GM21717 (cell line): ENCODE data around the gene ZNF565.
A peak's percentile ranks its signal among the peaks of the same experiment; 100 is the strongest.
"Not testable (repeated sequence)": the region's sequence is repeated elsewhere in the genome, so short reads cannot be mapped to it uniquely, and the experiment has no call there.

Source experiments
- ATAC-seq: cut with Tn5 transposase; IDR thresholded peaks from one replicate; pipeline ENCODE4 v1.9.1; 2021; ENCODE audit warnings: mild to moderate bottlenecking, moderate library complexity; ENCODE audit not compliant: unreplicated experiment

The ZNF565 gene

DNA sequence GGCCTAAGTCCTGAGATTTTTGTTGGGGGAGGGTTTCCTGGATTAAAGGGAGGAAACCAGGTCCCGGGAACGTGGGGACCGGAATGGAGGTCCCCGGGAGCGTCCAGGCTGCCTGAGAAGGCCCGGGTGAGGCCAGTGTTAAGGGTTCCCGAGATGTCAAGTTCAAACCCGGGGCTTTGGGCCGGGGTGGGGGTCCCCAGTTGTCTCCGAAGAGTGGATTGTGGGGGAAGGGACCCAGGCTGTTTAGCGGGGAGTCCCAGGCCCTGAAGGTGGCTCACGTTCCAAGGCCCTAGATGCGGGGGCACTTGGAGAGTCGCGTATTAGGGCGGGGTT lies 62.5 kb downstream of the ZNF565 start:
- ATAC-seq: no peak

DNA sequence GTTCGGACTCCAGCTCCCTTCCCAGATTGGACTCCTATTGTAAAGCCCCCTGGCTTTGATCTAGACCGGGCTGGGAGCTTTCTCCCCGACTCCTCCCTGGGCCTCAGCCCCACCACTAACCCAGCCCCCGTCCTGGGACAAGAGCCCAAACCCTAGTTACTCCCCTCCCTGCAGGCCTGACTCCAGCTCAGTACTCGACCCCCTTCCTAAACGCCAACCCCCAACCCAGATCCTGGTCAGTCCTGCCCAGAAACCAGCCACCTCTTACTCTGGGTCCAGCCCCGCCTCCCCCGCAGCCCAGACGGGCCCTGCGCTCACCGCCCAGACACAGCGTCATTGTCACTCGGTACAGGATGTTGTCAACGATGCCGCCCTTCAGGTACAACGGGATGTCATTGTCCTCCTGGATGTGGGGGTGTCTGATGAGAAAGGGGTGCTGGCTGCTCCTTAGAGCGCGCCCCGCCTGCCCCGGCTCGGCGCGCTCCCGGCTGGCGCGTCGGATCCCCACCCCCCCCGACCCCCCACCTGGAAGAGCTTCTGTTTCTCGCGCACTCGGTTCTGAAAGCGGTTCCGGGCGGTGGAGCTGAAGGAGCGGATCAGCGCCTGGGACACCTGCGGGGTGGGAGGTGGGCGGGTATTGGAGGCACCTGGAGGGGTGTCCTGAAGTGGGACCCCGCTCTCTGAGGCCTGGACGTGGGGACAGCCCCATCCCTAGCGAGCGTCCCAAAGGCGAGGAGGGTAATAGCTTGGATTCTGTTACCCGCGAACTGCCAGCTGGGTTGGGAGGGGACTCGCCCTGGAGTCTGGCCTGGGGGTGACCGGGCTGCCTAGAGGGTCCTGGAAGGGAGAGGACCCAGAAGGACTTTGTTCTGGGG lies 63.1 kb downstream of the ZNF565 start:
- no peak for ATAC-seq

DNA sequence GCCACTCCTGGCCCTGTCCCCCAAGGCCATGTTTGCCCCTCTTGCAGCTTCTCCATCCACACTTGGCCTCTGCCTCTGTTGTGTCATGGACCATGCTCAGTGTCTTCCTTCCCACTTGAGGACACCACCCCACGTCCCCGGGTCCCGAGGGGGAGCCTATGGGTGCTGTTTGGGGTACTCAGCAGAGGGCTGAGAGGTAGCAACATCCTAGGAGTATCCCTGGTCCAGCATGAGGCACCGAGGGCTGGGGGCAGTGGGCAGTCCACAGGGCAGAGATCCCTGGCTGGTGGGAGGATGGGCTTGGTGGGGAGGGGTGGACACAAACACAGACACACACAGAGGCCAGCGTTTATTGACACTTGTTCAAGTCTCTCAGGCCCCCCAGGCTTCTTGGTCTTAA lies 63.9 kb downstream of the ZNF565 start:
- no peak for ATAC-seq

DNA sequence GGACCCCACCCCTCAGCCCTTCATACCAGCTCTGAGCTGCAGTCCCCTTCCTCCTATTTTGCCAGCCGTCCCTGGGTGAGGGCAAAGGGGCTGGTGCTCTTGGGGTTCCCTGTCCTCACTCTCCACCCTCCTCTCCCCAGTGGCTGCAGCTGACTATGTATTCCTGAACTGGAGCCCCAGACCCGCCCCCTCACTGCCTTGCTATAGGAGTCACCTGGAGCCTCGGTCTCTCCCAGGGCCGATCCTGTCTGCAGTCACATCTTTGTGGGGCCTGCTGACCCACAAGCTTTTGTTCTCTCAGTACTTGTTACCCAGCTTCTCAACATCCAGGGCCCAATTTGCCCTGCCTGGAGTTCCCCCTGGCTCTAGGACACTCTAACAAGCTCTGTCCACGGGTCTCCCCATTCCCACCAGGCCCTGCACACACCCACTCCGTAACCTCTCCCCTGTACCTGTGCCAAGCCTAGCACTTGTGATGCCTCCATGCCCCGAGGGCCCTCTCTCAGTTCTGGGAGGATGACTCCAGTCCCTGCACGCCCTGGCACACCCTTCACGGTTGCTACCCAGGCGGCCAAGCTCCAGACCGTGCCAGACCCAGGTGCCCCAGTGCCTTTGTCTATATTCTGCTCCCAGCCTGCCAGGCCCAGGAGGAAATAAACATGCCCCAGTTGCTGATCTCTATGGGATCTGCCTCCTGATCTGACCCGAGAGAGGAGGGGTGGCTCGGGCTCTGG lies 64.6 kb downstream of the ZNF565 start:
- ATAC-seq: no peak

DNA sequence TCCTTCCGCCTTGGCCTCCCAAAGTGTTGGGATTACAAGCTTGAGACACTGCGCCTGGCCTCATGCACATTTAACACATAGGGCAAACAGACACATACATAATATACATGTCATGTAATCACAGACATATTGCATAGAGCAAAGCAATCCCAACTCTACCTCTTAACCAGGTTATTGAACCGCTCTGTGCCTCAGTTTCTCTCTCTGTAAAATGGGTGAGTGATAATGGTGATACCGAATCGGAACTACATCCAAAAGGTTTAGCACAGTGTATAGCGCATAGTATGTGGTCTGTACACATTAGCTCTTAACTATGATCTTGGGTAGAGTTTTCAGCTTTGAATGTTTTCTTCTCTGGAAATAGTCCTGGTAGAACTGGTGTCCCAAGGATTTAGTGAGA lies 69.8 kb downstream of the ZNF565 start:
- no peak for ATAC-seq

DNA sequence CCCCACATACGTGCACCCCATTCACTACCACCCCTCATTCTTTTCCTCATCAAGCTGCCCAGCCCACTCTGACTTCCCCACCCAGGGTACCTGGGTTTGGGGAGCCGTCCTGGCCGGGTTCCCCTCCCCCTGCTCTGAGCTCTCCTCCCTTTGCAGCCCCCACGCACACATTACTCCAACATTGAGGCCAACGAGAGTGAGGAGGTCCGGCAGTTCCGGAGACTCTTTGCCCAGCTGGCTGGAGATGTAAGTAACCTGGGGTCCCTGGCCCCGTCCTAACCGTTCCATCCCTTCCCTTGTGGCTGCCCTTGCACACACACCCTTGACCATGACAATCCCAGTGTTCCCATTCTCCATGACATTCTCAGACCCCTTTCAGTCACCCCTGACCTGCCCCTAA lies 72.0 kb downstream of the ZNF565 start:
- no peak for ATAC-seq

DNA sequence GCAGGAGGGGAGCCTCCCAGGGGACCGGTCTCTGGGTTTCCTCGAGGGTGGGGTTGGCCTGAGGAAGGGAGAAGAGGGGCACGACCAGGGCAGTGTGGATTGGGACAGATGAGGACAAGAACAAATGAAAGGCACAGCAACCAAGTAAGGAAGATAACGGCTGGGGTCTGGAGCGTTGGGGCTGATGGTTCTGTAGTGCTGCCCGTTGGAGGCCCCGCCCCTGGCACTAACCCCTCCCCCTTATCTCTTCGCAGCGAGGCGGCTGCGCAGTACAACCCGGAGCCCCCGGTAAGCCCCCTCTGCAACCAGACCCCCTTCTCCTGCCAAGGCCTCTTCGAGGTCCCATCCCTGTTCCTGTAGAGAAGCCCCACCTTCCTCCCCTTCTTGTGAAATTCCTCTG lies 72.4 kb downstream of the ZNF565 start:
- no peak for ATAC-seq

DNA sequence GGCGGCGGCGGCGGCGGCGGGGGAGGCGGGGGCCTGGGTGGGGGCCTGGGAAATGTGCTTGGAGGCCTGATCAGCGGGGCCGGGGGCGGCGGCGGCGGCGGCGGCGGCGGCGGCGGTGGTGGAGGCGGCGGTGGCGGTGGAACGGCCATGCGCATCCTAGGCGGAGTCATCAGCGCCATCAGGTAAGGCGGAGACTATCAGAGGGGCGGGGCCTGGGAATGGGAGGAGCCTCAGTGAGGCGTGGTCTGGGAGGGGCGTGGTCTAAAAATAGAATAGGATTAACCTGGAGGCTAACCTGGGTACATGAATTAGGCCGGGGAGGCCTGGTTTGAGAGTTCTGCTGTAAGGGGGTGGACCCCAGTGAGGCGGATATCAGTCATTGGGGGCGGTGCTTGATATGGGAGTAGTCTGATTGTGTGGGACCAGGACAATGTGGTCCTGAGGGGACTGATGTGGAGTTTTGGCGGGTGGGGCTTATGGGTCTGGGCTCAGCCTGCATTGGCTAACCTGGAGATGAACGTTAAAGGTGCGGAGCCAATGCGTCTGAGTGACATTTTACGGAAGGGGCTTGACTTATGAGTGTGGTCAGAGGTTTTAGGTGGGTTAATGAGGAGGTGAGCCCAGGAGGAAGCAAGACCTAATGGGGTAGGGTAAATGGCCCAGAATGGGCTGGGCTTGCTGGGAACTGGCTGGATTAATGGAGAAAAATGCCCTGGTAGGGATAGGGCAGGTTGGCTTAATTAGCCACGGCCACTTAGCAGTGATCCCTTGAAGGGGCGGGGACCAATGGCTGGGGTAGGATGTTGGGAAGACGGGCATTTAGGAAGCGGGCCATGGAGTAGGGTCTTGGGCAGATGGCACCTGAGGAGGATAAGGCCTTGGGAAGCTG lies 73.2 kb downstream of the ZNF565 start:
- peak; percentile 36 for ATAC-seq

DNA sequence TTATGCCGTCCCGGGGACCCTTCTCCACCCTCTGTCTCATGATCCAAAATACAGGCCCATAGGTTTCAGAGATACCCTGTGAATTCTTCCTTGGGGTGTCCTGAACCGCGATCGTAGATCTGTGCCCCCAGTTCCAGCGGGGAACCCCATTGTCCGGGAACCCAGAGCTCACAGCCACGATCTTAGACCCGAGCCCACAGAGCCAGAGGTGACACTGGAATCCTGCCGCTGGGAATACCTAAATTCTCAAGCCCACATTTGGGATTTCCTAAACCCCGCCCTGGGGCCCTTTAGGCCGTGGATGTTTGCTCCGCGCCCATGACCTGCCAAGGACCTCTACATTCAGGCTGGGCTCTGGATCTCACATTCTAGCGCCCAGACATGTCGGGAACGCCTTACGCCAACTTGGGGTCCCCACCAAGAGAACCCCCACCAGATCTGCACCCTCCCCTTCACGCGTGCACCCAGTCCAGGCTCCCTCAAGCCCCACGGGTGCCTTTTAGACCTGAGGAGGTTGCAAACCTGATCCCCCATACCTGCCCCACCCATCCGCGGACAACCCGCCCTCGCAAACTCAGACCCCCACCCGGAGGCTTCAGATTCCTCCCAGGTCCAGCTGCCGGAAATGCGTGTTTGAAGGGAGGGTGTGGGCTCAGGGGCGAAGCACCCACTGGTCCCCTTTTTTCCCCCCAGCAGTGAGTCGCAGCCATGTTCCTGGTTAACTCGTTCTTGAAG lies 74.0 kb downstream of the ZNF565 start:
- peak; percentile 11 for ATAC-seq

DNA sequence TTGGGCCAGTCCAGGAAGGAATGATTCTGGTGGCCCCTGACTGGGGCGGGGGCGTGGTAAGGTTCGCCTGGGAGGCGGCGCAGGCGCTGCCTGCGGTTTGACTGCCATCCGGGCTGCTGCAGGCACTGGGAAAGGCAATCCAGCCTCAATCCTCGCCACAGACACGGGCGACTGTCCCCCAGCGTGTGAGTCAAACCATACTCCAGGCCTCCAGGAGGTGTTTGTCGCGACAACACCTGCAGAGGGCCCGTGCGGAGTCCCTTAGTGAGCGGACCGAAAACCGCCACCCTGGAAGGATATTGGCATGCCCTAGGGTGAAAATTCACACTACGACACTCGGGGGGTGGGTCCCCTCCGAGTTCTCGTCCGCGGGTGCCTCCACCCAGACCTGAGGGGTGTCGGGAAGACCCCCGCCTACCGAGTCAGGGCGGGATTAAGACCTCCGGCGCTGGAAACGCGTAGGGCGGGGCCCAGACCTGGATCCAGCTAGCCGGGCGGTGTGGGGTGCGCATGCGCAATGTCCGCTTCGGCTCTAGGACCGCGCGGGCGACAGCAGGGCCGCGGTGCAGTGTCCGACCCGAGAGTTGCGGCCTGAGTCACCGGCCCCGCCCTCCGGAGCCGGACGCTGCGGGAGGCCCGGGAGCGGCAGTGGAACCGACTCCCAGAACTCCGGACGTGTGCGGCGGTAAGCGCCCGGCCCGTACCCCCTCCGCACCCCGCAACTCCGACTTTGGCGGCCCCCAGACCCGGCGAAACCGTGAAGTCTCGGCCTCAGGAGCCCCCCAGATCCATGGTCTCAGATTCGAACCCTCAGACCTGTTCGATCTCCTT lies 74.8 kb downstream of the ZNF565 start, which contains the start of gene CAPNS1:
Gene CAPNS1, plus strand, starts transcription at position 594 of the 831 bp plus-strand sequence. CDS start 946 bp downstream, outside the sequence.
- peak; percentile 60 for ATAC-seq

DNA sequence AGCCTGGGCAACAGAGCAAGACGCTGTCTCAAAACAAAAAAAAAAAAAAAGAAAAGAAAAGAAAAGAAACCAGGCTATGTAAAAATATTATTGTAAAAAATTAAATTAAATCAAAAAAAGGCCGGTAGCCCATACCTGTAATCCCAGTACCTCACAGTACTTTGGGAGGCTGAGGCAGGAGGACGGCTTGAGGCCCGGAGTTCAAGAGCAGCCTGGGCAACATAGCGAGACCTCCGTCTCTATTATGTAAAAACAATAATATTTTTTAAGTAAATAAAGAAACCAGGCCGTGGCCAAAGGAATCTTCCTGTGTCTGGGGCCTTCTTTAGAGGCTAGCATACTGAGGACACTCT lies 75.4 kb downstream of the ZNF565 start:
- ATAC-seq: no peak

DNA sequence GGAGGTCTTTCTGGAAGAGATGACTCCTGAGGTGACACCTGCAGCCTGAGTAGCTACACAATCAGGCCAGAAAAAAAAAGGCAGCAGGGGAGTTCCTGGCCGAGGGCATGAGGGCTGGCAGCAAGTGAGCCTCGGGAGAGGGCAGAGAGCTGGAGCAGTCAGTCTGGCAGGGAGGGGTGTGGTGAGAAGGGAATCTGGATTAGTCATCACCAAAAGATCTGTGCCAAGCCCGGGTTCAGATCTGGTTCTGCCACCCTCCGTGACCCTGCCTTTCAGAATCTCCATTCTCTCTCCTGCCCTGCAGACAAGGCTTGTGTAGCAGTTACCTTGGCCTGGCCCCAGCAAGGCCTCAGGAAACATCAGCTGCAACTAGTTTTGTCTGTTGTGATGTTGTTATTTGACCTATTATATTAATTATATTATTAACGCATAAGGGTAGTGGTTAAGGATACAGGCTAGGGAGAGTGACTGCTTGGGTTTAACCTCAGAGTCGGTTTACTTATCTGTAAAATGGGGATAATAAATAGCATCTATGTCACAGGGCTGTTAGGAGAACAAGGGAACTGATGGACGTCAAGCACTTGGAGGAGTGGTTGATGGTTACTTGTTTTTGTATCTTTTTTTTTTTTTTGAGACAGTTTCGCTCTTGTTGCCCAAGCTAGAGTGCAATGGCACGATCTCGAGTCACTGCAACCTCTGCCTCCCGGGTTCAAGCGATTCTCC lies 77.3 kb downstream of the ZNF565 start:
- ATAC-seq: no peak

DNA sequence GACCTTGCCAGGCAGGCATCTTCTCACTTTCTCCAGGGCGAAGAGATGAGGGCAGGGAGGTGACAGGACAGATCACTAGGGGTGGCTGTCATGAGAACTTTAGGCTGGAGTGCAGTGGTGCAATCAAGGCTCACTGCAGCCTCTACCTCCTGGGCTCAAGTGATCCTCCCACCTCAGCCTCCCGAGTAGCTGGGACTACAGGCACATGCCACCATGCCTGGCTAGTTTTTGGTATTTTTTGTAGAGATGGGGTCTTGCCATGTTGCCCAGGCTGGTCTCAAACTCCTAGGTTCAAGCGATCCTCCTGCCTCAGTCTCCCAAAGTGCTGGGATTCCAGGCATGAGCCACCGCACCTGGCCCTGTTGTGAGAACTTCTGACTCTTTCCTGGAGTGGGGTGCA lies 79.6 kb downstream of the ZNF565 start:
- not testable (repeated sequence) for ATAC-seq
